Mammary epithelial cell (primary cell): ENCODE results near the gene C10orf105.

Source experiments
- CTCF ChIP-seq, 2 donors: IDR thresholded peaks in 1 of 2; conservative IDR thresholded peaks in 1 of 2; 2 replicates each; pipeline ENCODE4 v1.5.1; 2011 to 2012; ENCODE audit warnings: inconsistent platforms in 2 of 2, low read length in 2 of 2, mild to moderate bottlenecking in 2 of 2, control low read depth in 1 of 2, low read depth in 1 of 2; ENCODE audit not compliant: insufficient read depth in 1 of 2; ENCODE audit errors: extremely low read depth in 1 of 2
- EZH2 ChIP-seq: IDR thresholded peaks from 2 replicates; pipeline ENCODE4 v1.6.1; 2012; ENCODE audit warnings: low read length, inconsistent platforms, borderline replicate concordance

- TF ChIP-seq CTCF (conservative IDR thresholded peaks at IDR 0.05 in 1 of 2, IDR thresholded peaks at IDR 0.05 in 1 of 2; ENCODE audit: extremely low read depth in 1 of 2, insufficient read depth in 1 of 2, low read depth in 1 of 2, low read length in 2 of 2) (no peak), EZH2 (no peak)
These were observed 20.8 kb downstream of the C10orf105 start for GRCh38 chr10:71698737-71699136.
